OCI-LY3 (cell line): ENCODE results near the gene LTBP1.

Experiments used
- H2AFZ ChIP-seq: fragments of 200-600, 300-600 bp; shearing (Covaris generic); 2 replicates; pipeline ENCODE4 v1.6.0; 2014; ENCODE audit warnings: antibody characterized with exemption, low read depth, low read length
- H3K27ac ChIP-seq: fragments of 200-600, 300-600 bp; sonication (generic); 2 replicates; pipeline ENCODE4 v1.5.1; 2014; ENCODE audit warnings: mild to moderate bottlenecking, low read length, moderate library complexity, mixed read lengths
- H3K27me3 ChIP-seq: fragments of 200-600, 300-600 bp; sonication (generic); 2 replicates; pipeline ENCODE4 v1.6.1; 2014; ENCODE audit warnings: low read depth, low read length, mixed read lengths
- H3K36me3 ChIP-seq: fragments of 200-600, 300-600 bp; sonication (generic); replicated peaks from 2 replicates; pipeline ENCODE3; 2014; ENCODE audit warnings: low read depth, low read length, mixed read lengths
- H3K4me1 ChIP-seq: fragments of 300-600, 200-600 bp; sonication (generic); 2 replicates; pipeline ENCODE4 v1.6.1; 2014; ENCODE audit warnings: low read length, mixed read lengths
- H3K4me2 ChIP-seq: fragments of 200-600, 300-600 bp; sonication (generic); 2 replicates; pipeline ENCODE4 v1.6.1; 2014; ENCODE audit warnings: low read length, mixed read lengths
- H3K4me3 ChIP-seq: fragments of 300-600, 200-600 bp; sonication (generic); 2 replicates; pipeline ENCODE4 v1.5.1; 2014; ENCODE audit warnings: antibody characterized with exemption, mild to moderate bottlenecking, low read length, moderate library complexity
- H3K79me2 ChIP-seq: fragments of 300-600, 200-600 bp; shearing (Covaris generic); 2 replicates; pipeline ENCODE4 v1.6.1; 2014; ENCODE audit warnings: mild to moderate bottlenecking, low read length, mixed read lengths
- H3K9ac ChIP-seq: fragments of 300-600, 200-600 bp; shearing (Covaris generic); 2 replicates; pipeline ENCODE4 v1.6.0; 2014; ENCODE audit warnings: mild to moderate bottlenecking, low read length, moderate library complexity
- H3K9me3 ChIP-seq: fragments of 200-600, 300-600 bp; shearing (Covaris generic); 2 replicates; pipeline ENCODE4 v1.6.1; 2014; ENCODE audit warnings: low read length, mixed read lengths; ENCODE audit not compliant: insufficient read depth
- H4K20me1 ChIP-seq: fragments of 200-600, 300-600 bp; sonication (generic); 2 replicates; pipeline ENCODE4 v1.6.1; 2016; ENCODE audit warnings: low read length, mixed read lengths; ENCODE audit not compliant: insufficient read depth
- EZH2phosphoT487 ChIP-seq: fragments of 200-600 bp; shearing (Covaris generic); IDR thresholded peaks from 2 replicates; pipeline ENCODE4 v1.6.1; 2018; ENCODE audit warnings: antibody characterized with exemption, mixed run types, low read depth
- TF ChIP-seq, protein P1 (sequence below): fragments of 200-600, 300-600 bp; sonication (generic); IDR thresholded peaks from 2 replicates; pipeline ENCODE4 v1.5.1; 2014; ENCODE audit warnings: antibody characterized with exemption, low read length, low read depth

LTBP1 gene

DNA sequence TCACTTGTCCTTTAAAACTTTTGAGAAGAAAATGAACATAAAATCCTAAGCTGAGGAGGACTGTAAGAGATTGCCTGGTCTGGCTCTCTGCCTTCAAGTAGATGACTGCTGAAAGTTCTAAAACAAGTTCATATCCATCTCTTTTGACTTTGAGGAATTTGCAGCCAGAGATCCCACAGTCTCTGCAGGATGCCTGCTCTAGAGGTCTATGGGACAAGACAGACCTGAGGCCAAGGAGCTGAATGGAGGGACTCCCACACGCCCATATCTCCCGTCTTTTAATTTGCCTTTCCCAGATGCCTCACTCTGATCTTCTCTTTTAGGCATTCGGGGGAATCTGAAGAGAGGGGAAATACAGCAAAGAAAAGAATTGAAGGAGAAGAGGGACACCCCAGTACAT, 273.8 kb downstream of the LTBP1 start:
- no peak overlapping the region for H3K4me2 ChIP-seq
- no peak overlapping the region for H2AFZ ChIP-seq
- no peak overlapping the region for H3K4me3 ChIP-seq
- no peaks in the 10 kb centered on the region for H3K36me3 ChIP-seq
- TF ChIP-seq, protein P1, sequence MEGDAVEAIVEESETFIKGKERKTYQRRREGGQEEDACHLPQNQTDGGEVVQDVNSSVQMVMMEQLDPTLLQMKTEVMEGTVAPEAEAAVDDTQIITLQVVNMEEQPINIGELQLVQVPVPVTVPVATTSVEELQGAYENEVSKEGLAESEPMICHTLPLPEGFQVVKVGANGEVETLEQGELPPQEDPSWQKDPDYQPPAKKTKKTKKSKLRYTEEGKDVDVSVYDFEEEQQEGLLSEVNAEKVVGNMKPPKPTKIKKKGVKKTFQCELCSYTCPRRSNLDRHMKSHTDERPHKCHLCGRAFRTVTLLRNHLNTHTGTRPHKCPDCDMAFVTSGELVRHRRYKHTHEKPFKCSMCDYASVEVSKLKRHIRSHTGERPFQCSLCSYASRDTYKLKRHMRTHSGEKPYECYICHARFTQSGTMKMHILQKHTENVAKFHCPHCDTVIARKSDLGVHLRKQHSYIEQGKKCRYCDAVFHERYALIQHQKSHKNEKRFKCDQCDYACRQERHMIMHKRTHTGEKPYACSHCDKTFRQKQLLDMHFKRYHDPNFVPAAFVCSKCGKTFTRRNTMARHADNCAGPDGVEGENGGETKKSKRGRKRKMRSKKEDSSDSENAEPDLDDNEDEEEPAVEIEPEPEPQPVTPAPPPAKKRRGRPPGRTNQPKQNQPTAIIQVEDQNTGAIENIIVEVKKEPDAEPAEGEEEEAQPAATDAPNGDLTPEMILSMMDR: no peak
- no peak for TF ChIP-seq EZH2phosphoT487
- no peak overlapping the region for H3K27ac ChIP-seq
- H3K9me3 ChIP-seq: no peaks in the 10 kb centered on the region
- H3K79me2 ChIP-seq: no peaks in the 10 kb centered on the region
- no peaks in the 10 kb centered on the region for H3K4me1 ChIP-seq
- H3K27me3 ChIP-seq: no peaks in the 10 kb centered on the region
- no peaks in the 10 kb centered on the region for H4K20me1 ChIP-seq
- no peak overlapping the region for H3K9ac ChIP-seq

DNA sequence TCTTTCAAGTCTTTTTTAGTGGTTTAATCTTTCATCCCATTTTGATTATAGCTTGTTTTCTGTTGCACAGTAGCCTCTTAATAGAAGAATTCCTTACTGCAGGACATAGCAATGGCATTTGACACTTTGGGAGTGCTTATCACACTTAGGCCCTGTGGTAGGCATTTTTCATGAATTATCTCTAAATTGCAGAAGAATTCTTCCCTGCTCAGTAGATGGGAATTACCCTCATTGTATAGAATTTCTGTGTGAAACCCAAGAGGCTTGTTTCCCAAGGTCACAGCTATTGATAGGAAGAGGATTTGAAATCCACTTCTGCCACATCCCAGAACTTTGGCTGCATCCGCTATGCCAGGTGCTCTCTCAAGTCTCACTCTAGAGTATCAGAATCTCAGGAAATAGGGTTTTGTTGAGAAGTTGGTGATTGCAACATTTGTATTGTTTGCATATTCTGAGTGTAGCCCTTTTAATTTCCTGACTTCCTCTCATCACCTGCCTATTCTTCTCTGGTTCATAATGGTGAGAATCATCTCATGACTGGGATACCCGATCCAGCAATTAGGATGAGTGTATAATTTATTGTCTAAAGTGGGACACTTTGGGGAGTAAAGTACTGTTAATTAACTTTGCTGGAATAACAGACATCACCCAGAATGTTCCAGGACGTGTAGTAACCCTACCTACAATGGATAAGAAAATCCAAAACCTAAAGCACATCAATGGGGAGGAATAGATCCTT, 274.5 kb downstream of the LTBP1 start:
- Histone ChIP-seq H3K36me3 (no peaks in the 10 kb centered on the region), H4K20me1 (no peaks in the 10 kb centered on the region), H3K4me3 (no peak overlapping the region), H3K9ac (no peak overlapping the region), H3K4me1 (no peaks in the 10 kb centered on the region), H3K9me3 (no peaks in the 10 kb centered on the region), H3K27ac (no peak overlapping the region), H2AFZ (no peak overlapping the region), H3K79me2 (no peaks in the 10 kb centered on the region), H3K4me2 (no peak overlapping the region), H3K27me3 (no peaks in the 10 kb centered on the region)
- TF ChIP-seq, protein P1: no peak
- no peak for TF ChIP-seq EZH2phosphoT487

DNA sequence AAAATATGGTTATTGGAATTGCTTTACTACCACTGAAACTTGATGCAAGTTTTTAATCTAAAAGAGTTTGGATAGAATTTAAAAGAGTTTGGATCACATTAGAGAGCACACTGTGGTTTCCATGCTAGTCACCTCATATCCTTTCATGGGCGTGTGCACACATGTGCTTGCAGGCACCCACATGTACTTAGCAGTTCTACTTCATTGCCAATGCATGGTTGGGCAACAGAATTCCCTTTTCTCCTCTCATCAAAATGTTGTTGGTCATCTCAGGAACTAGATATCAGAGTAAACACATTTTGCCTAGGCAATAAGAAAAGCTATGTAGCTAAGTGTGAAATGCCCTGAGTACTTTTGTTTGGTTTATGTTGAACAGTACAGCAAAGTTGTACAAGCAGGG, 275.6 kb downstream of the LTBP1 start:
- H3K4me1 ChIP-seq: no peaks in the 10 kb centered on the region
- no peak overlapping the region for H3K4me3 ChIP-seq
- TF ChIP-seq, protein P1: no peak
- H3K27ac ChIP-seq: no peak overlapping the region
- H3K27me3 ChIP-seq: no peaks in the 10 kb centered on the region
- H3K4me2 ChIP-seq: no peak overlapping the region
- H3K9ac ChIP-seq: no peak overlapping the region
- H3K36me3 ChIP-seq: no peaks in the 10 kb centered on the region
- no peaks in the 10 kb centered on the region for H3K9me3 ChIP-seq
- no peaks in the 10 kb centered on the region for H3K79me2 ChIP-seq
- H2AFZ ChIP-seq: no peak overlapping the region
- H4K20me1 ChIP-seq: no peaks in the 10 kb centered on the region

DNA sequence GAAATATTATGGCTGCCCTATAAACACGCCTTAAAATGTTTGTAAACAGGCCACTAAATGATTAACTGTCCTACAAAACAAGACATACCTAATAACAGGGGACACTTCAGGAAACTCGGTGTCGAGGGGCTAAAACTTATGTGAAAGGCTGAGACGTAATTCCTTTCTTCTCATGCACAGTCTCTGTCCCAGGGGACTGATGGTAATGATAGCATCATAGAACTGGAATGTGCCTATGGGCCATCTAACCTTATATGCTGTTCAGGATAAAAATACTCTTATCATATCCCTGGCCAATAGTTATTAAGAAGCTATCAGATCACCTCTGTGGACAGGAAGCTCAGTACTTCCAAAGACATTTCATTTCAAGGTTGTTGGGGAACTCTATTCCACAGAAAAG, 277.1 kb downstream of the LTBP1 start:
- no peak for TF ChIP-seq EZH2phosphoT487
- TF ChIP-seq, protein P1: no peak
- Histone ChIP-seq H2AFZ (no peak overlapping the region), H3K27ac (no peak overlapping the region), H3K36me3 (no peaks in the 10 kb centered on the region), H3K4me2 (no peak overlapping the region), H3K9me3 (no peaks in the 10 kb centered on the region), H3K4me1 (no peaks in the 10 kb centered on the region), H3K27me3 (no peaks in the 10 kb centered on the region), H3K79me2 (no peaks in the 10 kb centered on the region), H4K20me1 (no peaks in the 10 kb centered on the region), H3K9ac (no peak overlapping the region), H3K4me3 (no peak overlapping the region)
